SU-DHL-6 (cell line): ENCODE results near the gene SLC25A25.

ENCODE experiments used
- EZH2phosphoT487 ChIP-seq: fragments of 200-600 bp; sonication (generic), shearing (Covaris generic); conservative IDR thresholded peaks from 2 replicates; pipeline ENCODE4 v1.6.1; 2018; ENCODE audit warnings: mild to moderate bottlenecking, antibody characterized with exemption, low read length, moderate library complexity, mixed read lengths
- TF ChIP-seq, protein P1 (sequence below): fragments of 200-600 bp; sonication (generic); IDR thresholded peaks from one replicate; pipeline ENCODE4 v1.5.1; 2017; ENCODE audit warnings: antibody characterized with exemption, mild to moderate bottlenecking, low read length, moderate library complexity; ENCODE audit not compliant: insufficient read depth, poor library complexity, severe bottlenecking

DNA sequence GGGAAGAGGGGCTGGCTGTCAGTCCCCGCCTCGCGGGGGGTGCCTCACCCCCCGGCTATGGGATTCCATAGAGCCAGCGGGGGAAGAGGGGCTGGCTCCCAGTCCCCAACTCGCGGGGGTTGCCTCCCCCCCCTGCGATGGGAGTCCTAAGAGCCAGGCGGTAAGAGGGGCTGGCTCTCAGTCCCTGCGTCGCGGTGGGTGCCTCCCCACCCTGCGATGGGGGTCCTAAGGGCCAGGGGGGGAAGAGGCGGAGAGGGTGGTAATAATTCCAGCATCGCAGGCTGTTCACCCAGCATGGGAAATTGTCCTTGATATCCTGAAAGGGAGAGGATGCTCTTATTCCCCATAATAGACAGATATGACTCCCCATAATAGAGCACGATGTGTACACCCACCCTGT is 71.6 kb downstream of the SLC25A25 start:
- TF ChIP-seq, protein P1, sequence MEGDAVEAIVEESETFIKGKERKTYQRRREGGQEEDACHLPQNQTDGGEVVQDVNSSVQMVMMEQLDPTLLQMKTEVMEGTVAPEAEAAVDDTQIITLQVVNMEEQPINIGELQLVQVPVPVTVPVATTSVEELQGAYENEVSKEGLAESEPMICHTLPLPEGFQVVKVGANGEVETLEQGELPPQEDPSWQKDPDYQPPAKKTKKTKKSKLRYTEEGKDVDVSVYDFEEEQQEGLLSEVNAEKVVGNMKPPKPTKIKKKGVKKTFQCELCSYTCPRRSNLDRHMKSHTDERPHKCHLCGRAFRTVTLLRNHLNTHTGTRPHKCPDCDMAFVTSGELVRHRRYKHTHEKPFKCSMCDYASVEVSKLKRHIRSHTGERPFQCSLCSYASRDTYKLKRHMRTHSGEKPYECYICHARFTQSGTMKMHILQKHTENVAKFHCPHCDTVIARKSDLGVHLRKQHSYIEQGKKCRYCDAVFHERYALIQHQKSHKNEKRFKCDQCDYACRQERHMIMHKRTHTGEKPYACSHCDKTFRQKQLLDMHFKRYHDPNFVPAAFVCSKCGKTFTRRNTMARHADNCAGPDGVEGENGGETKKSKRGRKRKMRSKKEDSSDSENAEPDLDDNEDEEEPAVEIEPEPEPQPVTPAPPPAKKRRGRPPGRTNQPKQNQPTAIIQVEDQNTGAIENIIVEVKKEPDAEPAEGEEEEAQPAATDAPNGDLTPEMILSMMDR = no peak
- TF ChIP-seq EZH2phosphoT487 = no peak
